ENCODE measurements around the gene BBIP1. TPM values are rescaled to one million over a fixed set of nuclear protein-coding genes. Genes with fewer than 3 reads are reported as not detected.

The BBIP1 gene
- total and polyA plus RNA-seq, 9 of the 15 experiments (the other 6 are each of a cell fraction or from before 2014, with no cell fraction given) = 5.2 to 31.0 (median 19.4) TPM

DNA sequence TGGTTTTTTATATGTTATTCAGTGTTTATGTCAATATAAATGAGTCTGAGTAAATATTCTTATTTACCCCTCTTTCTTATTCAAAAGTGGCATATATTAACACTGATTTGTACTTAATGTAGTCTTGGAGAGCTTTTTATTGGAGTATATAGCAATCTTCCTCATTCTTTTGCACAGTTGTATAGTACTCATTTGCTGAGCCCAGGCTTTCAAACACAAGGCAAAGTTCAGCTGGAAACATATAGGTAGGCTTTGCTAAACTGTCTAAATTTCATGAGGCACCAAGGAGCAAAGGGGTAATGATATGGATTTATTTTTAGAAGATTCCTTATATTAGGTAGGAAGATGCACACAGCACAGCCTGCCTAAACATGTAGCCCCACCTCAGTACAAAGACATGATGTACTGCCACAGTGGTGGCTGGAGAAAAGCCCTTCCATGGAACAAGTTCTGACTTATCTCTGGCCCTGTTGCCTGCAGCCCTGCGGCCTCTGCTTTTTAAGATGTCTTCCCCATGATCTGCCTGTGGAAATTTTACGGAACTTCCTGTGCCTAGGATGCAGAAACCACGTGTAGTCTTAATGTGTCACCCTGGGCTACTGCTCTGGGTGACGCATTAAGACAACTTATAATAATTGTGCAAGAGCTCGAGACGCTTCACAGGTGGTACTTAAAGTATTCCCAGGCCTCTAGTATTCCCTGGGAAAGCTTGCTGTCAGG, 56.9 kb downstream of the BBIP1 start:
- peaks cover 26 to 72% of the 10 kb centered on the region in 2 experiments for H3K4me1 ChIP-seq (replicated peaks in 1 of 2; ENCODE audit: control insufficient read depth in 2 of 2, insufficient read depth in 2 of 2, low read length in 2 of 2)
- WGBS (ENCODE audit: insufficient coverage, low coverage, missing lambda C conversion rate) = 74% methylated on average over 6 of the region's 6 CpGs
- H3K4me2 ChIP-seq (ENCODE audit: insufficient read depth, low read length) = no peak overlapping the region
- TF ChIP-seq TRIM24 (IDR thresholded peaks at IDR 0.05) (no peak), ATF7 (IDR thresholded peaks at IDR 0.05) (no peak), SOX6 (IDR thresholded peaks at IDR 0.05) (no peak), ZNF146 (CRISPR knock-in tag; IDR thresholded peaks at IDR 0.05; ENCODE audit: unreplicated experiment) (peak; percentile 14)
- TF ChIP-seq, protein P1, sequence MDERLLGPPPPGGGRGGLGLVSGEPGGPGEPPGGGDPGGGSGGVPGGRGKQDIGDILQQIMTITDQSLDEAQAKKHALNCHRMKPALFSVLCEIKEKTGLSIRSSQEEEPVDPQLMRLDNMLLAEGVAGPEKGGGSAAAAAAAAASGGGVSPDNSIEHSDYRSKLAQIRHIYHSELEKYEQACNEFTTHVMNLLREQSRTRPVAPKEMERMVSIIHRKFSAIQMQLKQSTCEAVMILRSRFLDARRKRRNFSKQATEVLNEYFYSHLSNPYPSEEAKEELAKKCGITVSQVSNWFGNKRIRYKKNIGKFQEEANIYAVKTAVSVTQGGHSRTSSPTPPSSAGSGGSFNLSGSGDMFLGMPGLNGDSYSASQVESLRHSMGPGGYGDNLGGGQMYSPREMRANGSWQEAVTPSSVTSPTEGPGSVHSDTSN (CRISPR knock-in tag; IDR thresholded peaks at IDR 0.05; ENCODE audit: low read depth) = no peak
- TF ChIP-seq, protein P1 (tag; conservative IDR thresholded peaks at IDR 0.05; ENCODE audit: low read depth) = no peak
- H3K27me3 ChIP-seq (ENCODE audit: control insufficient read depth in 2 of 2, insufficient read depth in 2 of 2, low read length in 2 of 2) = no peaks in the 10 kb centered on the region
- POLR2A ChIA-PET = interaction anchor here (1.2 kb wide), 2 partner anchors 9 kb away, joined by 3 to 5 read pairs; partner anchors contain the start of gene PDCD4
- H3K4me3 ChIP-seq = no peak overlapping the region
- no peaks in the 10 kb centered on the region for H3K9me1 ChIP-seq (ENCODE audit: control insufficient read depth, insufficient read depth, low read length)
- H3K27ac ChIP-seq (ENCODE audit: extremely low read depth, low read depth, low read length) = no peak overlapping the region
- CTCF ChIA-PET (ENCODE audit: low intra/inter-chr PET ratio) = no interaction called here
- BruUV-seq (replicated peaks) = no TSS peak
- H4K20me1 ChIP-seq (replicated peaks; ENCODE audit: control insufficient read depth, insufficient read depth, low read length) = no peaks in the 10 kb centered on the region
- intact Hi-C loops (cut with micrococcal nuclease) (no loop called here), in situ Hi-C loops (cut with MboI) (no loop called here)
- H3K36me3 ChIP-seq (ENCODE audit: control insufficient read depth, insufficient read depth, low read length) = no peaks in the 10 kb centered on the region
- H3K9ac ChIP-seq (ENCODE audit: insufficient read depth in 1 of 2, low read depth in 2 of 2, low read length in 2 of 2) = no peak overlapping the region
- H2AFZ ChIP-seq (ENCODE audit: low read depth, low read length) = peak overlapping the region; percentile 64
- FAIRE-seq = no peak
- no peaks in the 10 kb centered on the region for H3K79me2 ChIP-seq (ENCODE audit: control insufficient read depth, insufficient read depth, low read length)
- no peaks in the 10 kb centered on the region for H3K9me3 ChIP-seq (replicated peaks; ENCODE audit: control insufficient read depth, insufficient read depth, low read depth, low read length)
- DNase-seq (ENCODE audit: extremely low read depth in 1 of 4, low spot score in 3 of 4) = no peak
- ATAC-seq = no peak

All from K562 (cell line).